ENCODE results near the gene MIS18A.

The MIS18A gene

DNA sequence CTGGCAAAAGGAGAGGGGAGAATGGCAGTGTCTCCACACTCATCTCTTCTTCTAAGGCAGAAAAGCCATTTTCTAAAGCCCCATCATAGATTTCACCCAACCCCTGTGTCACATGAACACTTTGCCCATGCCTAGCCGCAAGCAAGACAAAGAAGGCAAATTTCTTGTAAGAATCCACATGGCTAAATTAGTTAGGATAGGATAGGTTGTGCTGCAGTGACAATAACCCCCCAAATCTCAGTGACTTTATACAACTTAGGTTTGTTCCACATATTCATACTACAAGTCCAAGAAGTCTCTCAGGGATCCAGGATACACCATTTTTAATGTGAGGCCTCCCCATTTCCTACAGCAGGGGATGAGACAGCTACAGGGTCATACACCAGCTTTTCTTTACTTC, 40.8 kb downstream of the MIS18A start:
- no peaks in the 10 kb centered on the region for H3K27me3 ChIP-seq
- no peaks in the 10 kb centered on the region for H3K36me3 ChIP-seq

DNA sequence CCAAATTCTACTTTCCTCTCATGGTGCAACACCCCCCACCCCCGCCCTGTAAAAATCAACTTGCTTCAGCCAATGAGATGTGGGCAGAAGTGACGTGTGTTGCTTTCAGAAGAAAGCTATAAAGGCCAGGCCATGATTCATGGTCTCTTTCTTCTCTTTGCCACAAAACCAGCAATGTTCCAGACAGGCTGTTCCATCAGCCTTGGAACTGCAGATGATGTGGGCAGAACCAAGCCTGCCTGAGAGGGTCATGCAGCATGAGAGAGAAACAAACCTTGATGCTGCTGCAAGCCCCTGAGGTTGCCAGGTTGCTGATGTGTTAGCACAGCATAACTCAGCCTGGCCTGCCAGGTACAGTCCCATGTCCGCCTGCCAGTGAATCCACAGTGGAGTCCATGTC, 41.8 kb downstream of the MIS18A start:
- TF ChIP-seq, protein P1, sequence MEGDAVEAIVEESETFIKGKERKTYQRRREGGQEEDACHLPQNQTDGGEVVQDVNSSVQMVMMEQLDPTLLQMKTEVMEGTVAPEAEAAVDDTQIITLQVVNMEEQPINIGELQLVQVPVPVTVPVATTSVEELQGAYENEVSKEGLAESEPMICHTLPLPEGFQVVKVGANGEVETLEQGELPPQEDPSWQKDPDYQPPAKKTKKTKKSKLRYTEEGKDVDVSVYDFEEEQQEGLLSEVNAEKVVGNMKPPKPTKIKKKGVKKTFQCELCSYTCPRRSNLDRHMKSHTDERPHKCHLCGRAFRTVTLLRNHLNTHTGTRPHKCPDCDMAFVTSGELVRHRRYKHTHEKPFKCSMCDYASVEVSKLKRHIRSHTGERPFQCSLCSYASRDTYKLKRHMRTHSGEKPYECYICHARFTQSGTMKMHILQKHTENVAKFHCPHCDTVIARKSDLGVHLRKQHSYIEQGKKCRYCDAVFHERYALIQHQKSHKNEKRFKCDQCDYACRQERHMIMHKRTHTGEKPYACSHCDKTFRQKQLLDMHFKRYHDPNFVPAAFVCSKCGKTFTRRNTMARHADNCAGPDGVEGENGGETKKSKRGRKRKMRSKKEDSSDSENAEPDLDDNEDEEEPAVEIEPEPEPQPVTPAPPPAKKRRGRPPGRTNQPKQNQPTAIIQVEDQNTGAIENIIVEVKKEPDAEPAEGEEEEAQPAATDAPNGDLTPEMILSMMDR (IDR thresholded peaks at IDR 0.05; ENCODE audit: low read depth, low read length), result no peak
- Histone ChIP-seq H3K4me1 (no peaks in the 10 kb centered on the region), H3K36me3 (no peaks in the 10 kb centered on the region), H3K27me3 (no peaks in the 10 kb centered on the region), H3K9me3 (no peaks in the 10 kb centered on the region), H3K4me3 (ENCODE audit: low read depth, low read length) (no peak overlapping the region)
- no peak for DNase-seq

More for the DNA sequence above, 40.8 kb downstream of the MIS18A start:
- DNase-seq, result no peak
- TF ChIP-seq, protein P1 (IDR thresholded peaks at IDR 0.05; ENCODE audit: low read depth, low read length), result no peak
- Histone ChIP-seq H3K9me3 (no peaks in the 10 kb centered on the region), H3K4me1 (no peaks in the 10 kb centered on the region), H3K4me3 (ENCODE audit: low read depth, low read length) (no peak overlapping the region)

DNA sequence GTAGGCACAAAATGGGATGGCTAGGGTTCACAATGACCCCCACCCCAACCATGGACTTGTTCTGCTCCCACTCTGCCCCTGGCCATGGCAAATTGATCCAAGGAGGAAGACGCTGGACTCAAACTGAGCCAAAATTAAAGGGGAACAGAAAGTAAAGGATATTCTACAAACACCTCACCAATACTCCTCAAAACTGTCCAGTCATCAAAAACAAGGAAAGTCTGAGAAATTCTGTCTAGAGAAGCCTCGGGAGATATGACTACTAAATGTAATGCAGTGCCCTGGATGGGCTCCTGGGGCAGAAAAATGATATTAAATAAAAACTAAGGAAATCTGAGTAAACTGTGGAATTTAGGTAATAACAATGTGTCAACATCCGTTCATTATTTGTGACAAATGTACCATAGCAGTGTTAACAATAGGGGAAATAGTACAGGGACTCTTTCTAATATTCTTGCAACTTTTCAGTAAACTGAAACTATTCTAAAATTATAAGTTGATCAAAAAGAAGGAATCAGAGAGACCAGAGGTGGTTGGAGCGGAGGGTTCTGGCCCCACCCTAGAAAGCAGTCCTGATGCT, 45.0 kb downstream of the MIS18A start:
- no peaks in the 10 kb centered on the region for H3K27me3 ChIP-seq
- TF ChIP-seq, protein P1 (IDR thresholded peaks at IDR 0.05; ENCODE audit: low read depth, low read length), result no peak
- H3K4me1 ChIP-seq, result no peaks in the 10 kb centered on the region
- no peak overlapping the region for H3K4me3 ChIP-seq (ENCODE audit: low read depth, low read length)
- no peak for DNase-seq
- no peaks in the 10 kb centered on the region for H3K9me3 ChIP-seq
- no peaks in the 10 kb centered on the region for H3K36me3 ChIP-seq

DNA sequence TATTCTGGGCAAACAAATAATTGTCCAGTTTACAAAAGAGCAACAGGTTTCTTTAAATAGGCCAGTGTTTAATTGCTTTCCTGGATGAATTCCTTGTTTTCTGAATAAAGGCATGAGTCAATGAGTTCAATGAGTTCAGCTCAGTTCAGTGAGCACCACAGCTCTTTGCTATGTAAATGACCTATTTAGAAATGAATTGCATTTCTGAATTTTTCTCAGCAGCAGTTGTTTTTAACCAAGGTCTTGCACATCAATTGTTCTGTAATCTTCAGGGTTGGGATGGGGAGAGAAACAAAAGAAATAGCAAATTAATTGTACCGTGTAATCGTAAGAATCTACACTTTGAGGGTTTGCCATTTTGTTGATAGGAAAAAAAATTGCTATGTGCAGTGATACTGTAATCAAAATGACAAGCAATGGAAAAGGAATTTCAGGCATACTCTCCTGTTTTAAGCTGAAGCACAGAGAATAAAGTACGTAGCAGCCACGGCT, 45.7 kb downstream of the MIS18A start:
- no peak for DNase-seq
- no peaks in the 10 kb centered on the region for H3K4me1 ChIP-seq
- TF ChIP-seq, protein P1 (IDR thresholded peaks at IDR 0.05; ENCODE audit: low read depth, low read length), result no peak

DNA sequence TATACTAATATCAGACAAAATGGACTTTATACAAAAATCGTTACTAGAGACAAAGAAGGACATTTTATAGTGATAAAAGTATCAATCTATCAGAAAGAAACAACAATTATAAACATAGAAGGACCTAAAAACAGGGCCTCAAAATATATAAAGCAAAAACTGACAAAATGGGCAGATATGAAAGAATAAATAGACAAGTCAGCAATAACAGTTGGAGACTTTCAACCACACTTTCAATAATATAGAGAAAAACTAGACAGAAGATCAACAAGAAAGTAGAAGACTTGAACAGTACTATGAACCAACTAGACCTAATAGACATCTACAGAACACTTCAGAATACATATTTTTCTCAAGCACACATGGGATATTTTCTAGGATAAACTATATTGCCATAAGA, 52.4 kb downstream of the MIS18A start:
- no peak for DNase-seq
- Histone ChIP-seq H3K36me3 (no peaks in the 10 kb centered on the region), H3K27me3 (no peaks in the 10 kb centered on the region), H3K9me3 (no peaks in the 10 kb centered on the region; the same call in 1 of the 2 replicates), H3K4me3 (ENCODE audit: low read depth, low read length) (no peak overlapping the region), H3K4me1 (no peaks in the 10 kb centered on the region)
- TF ChIP-seq, protein P1 (IDR thresholded peaks at IDR 0.05; ENCODE audit: low read depth, low read length), result no peak

More for the DNA sequence above, 45.7 kb downstream of the MIS18A start:
- Histone ChIP-seq H3K9me3 (no peaks in the 10 kb centered on the region), H3K4me3 (ENCODE audit: low read depth, low read length) (no peak overlapping the region), H3K36me3 (no peaks in the 10 kb centered on the region), H3K27me3 (no peaks in the 10 kb centered on the region)

Data from BE2C (cell line).